GM10847 (cell line): ENCODE results near the gene RNPEP.

Experiments
- POLR2A ChIP-seq: IDR thresholded peaks from 2 replicates; pipeline ENCODE4 v1.6.1; 2011; ENCODE audit not compliant: insufficient read length; ENCODE audit errors: extremely low read depth

Gene RNPEP, protein sequence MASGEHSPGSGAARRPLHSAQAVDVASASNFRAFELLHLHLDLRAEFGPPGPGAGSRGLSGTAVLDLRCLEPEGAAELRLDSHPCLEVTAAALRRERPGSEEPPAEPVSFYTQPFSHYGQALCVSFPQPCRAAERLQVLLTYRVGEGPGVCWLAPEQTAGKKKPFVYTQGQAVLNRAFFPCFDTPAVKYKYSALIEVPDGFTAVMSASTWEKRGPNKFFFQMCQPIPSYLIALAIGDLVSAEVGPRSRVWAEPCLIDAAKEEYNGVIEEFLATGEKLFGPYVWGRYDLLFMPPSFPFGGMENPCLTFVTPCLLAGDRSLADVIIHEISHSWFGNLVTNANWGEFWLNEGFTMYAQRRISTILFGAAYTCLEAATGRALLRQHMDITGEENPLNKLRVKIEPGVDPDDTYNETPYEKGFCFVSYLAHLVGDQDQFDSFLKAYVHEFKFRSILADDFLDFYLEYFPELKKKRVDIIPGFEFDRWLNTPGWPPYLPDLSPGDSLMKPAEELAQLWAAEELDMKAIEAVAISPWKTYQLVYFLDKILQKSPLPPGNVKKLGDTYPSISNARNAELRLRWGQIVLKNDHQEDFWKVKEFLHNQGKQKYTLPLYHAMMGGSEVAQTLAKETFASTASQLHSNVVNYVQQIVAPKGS

DNA sequence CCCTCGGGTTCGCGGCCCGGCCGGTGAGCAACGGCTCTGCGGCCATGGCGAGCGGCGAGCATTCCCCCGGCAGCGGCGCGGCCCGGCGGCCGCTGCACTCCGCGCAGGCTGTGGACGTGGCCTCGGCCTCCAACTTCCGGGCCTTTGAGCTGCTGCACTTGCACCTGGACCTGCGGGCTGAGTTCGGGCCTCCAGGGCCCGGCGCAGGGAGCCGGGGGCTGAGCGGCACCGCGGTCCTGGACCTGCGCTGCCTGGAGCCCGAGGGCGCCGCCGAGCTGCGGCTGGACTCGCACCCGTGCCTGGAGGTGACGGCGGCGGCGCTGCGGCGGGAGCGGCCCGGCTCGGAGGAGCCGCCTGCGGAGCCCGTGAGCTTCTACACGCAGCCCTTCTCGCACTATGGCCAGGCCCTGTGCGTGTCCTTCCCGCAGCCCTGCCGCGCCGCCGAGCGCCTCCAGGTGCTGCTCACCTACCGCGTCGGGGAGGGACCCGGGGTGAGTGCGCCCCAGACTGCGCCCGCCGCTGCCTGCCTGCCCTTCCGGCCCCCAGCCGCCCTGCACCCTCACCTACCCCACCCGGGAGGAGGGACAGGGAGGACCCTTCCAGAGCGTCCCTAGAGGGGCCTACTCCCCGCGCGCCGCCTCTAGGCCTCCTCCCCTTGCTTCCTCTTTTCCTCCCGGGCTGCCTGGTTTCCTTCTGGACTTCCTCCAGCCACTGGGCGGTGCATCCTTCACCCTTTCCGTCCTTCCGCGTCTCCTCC lies at the start of gene RNPEP:
Gene RNPEP (plus strand): TSS at position 26 of the 757 bp plus-strand sequence. CDS start 19 bp downstream, at position 45.
- TF ChIP-seq POLR2A = peak; percentile 60

GRCh38 chr1:201933840-201934430 lies 48.5 kb upstream of the RNPEP start:
- no peak for TF ChIP-seq POLR2A

DNA sequence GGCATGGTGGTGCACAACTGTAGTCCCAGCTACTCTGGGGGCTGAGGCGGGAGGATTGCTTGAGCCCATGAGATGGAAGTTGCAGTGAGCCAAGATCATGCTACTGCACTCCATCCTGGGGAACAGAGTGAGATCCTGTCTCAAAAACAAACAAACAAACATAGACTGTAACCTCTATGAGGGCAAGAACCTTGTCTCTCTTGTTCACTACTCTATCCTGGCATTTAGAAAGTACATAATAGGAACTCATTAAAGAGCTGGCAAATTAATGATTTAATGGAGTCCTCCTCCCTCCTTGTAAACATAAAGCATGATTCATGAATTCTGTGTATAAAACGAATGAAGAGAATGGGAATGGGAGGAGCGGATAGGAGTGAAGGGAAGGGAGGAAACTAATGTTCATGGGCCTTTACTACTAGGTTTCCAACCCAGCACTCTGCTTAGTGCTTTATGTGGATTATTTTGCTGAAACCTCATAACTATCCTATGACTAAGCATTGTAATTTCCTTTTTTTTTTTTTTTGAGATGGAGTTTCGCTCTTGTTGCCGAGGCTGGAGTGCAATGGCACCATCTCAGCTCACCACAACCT lies 44.7 kb upstream of the RNPEP start:
- TF ChIP-seq POLR2A = no peak

GRCh38 chr1:201938440-201939035 lies 43.9 kb upstream of the RNPEP start:
- TF ChIP-seq POLR2A = no peak

- no peak for TF ChIP-seq POLR2A
Measured at GRCh38 chr1:201939148-201939547, 43.3 kb upstream of the RNPEP start.

DNA sequence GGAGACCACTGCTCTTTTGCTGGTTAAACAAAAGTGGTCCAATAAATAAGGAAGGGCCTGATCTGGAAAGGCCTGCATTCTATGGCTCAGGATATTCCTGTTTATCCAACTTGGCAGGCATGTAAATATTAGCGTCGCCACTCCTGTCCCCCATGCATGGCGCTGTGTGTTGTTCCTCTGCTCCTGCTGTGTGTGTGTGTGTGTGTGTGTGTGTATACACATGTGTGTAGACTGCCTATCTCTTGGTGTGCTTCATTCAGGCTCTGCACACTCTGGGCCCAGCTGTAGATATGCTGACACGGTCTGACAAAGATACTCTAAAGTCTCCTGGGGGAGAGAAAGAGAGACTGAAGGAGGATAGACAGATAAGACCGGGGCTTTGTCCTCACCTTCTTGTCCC lies 42.9 kb upstream of the RNPEP start:
- TF ChIP-seq POLR2A = no peak

GRCh38 chr1:201941420-201942128 lies 40.9 kb upstream of the RNPEP start:
- TF ChIP-seq POLR2A = no peak

GRCh38 chr1:201942129-201942495 lies 40.3 kb upstream of the RNPEP start:
- no peak for TF ChIP-seq POLR2A

DNA sequence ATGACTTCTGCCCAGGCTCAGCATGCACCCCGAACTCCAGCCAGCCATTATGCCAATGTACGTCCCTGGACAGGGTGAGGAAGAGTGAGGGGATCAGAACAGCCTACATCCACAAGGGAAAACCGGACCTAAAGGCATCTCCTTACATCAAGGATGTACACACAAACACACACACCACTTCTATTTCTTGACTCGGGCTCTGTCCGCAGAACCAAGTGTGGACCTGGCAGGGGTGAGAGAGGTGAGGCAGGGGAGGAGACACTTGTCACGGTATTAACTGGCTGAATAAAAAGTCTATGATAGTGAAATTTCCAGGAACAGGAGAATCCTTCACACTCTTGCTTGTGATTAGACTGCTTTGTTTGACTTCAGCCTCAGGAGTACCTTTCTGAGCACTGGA lies 38.4 kb upstream of the RNPEP start:
- TF ChIP-seq POLR2A = no peak

DNA sequence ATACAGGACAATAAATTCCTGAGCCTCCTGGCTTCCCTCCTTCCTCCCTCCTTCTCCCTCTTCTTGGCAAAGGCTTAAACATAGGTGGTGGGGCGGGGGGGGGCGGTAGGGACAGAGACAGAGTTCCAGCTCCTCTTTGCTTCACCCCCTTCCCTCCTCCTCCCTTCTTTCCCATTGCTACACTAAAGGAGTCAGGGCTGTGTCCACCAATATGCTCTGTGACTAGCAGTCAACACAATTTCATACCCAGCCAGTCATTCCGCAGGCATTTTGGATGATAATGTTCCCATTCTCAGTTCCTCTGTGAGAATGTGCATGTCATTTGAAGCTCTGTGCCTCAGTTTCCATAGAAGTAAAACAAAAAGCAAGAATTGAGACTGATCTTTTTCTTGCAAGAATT lies 37.8 kb upstream of the RNPEP start:
- TF ChIP-seq POLR2A = no peak

DNA sequence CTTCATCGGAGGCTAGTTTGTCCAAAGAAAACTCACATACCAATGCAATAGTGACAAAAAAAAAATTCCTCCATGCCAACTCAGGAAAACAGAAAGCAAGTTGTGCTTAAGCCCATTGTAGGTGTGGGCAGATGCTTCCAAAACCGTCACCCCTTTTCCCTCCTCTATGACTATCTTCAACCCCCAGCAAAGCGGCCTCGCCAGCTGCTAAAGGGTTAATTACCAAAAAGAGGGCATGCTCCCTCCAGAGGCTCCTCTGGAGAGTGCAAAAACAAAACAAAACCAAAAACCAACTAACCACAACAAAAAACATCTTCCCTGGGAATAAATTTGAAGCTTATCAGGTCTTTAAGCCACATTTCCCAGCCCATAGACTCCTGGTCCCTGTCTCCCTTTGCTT lies 37.3 kb upstream of the RNPEP start:
- TF ChIP-seq POLR2A = no peak

- no peak for TF ChIP-seq POLR2A
Measured at GRCh38 chr1:201945863-201946223, 36.6 kb upstream of the RNPEP start.

DNA sequence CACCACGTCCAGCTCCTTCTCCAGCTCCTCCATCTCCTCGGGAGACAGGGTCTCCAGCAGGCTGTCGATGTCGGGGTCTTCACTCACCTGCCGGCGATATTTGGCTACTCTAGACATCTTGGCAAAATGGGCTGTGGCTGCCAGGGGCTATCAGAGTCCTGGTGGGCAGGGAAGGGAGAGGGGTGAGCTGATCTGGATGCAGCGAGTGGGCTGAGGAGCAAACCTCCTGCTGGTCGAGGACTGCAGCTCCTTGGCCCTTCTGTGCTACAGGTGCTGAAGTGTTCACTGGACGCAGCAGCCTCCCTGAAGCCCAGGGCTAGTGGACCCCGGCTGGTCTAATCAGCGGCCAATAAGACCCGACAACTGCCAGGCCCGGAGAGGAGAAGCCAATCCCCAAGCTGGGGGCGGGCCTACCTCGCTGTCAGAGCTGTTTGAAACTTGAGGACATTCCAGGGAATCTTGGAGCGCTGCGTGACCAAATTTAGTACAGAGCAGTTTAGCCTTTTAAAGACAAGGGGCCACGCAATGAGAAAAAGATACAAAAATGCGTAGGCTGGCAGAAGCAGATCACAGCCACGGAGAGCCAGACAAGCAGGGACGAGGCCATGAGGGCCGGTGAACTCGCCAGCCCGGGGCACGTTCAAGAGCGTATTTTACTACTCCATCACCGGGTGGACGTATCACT lies 36.1 kb upstream of the RNPEP start, which contains the start of gene LMOD1:
Gene LMOD1 (minus strand): TSS at position 325 of the 685 bp plus-strand sequence. CDS start 208 bp downstream, at position 117.
- no peak for TF ChIP-seq POLR2A

GRCh38 chr1:201947697-201948008 lies 34.8 kb upstream of the RNPEP start:
- no peak for TF ChIP-seq POLR2A

GRCh38 chr1:201949491-201949890 lies 33.0 kb upstream of the RNPEP start:
- no peak for TF ChIP-seq POLR2A
